RCC 7860 (cell line): ENCODE measurements around the gene YIPF4.
A peak's percentile ranks its signal among the peaks of the same experiment; 100 is the strongest.
"Not testable (repeated sequence)": the region's sequence is repeated elsewhere in the genome, so short reads cannot be mapped to it uniquely, and the experiment has no call there.

Experiments used
- DNase-seq: peaks from one replicate; pipeline ENCODE4 v3.0.0-alpha.2; 2015; ENCODE audit warnings: low spot score
- FAIRE-seq: peaks from 2 replicates; lab custom pipeline; 2012; peaks lifted over from hg19 to GRCh38; lab: Jason Lieb, UNC

The YIPF4 gene

GRCh38 chr2:32277674-32278477, at the start of gene YIPF4:
Gene YIPF4, plus strand, starts transcription at chr2:32277904. Its CDS starts 252 bp downstream, at chr2:32278156.
- FAIRE-seq: peak; percentile 76

DNA sequence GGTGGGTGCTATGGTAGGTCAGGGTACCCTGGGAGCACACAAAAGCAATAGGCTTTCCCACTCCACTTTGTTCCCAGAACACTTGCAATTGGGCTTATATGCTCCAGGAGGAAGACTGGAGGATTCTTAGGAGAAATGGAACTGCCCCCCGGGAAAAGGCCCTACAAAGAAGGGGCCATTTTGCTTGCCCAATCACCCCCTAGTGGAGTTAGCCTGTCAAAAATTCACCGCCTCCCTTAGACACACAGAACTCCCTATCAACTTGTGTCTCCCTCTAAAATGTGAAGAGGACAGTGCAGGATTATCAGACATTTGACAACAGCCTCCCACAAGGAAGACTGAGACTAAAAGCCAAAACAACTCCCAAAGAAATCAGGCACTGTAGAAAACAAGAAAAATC, 49.5 kb upstream of the YIPF4 start:
- DNase-seq (no peak), FAIRE-seq (no peak)

More at GRCh38 chr2:32277674-32278477, at the start of gene YIPF4:
- DNase-seq: peak; percentile 85

GRCh38 chr2:32229635-32230034, 48.1 kb upstream of the YIPF4 start:
- FAIRE-seq (no peak), DNase-seq (no peak)

DNA sequence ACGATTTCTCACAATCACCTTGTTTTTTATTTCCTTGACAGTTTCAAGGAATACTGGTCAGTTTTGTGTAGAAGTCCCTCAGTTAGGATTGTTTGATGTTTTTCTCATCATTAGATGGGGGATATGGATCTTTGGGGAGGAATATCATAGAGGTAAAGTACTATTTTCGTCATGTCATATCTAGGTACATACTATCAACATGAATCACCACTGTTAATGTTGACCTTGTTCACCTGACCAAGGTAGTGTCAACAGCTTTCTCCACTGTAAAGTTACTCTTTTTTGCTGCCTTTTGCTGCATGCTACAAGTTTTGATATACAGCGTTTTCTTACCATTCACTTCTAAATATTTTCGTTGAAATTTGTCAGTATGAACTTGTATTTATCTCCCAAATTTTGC, 45.7 kb upstream of the YIPF4 start:
- no peak for FAIRE-seq
- DNase-seq: no peak

DNA sequence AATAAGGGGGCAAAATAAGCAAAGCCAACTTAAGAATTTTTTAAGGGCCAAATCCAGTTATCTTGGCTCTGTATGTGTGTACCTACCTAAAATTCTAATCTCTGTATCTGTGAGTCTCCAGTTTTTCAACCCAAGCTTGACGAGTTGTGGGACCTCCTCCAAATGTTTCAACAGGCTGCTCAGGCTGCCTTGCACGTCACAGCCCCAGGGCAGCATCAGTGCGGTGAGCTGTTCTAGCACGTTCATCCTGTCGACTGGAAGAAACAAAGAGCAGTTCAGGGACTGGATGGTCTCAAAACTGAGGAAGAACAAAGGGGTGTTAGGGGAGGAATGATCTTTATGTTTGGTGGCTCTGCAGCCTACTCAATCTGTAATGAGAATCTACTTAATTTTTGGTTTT, 42.4 kb upstream of the YIPF4 start:
- DNase-seq: no peak

GRCh38 chr2:32237488-32237887, 40.2 kb upstream of the YIPF4 start:
- DNase-seq (no peak), FAIRE-seq (no peak)

More for the DNA sequence above, 42.4 kb upstream of the YIPF4 start:
- no peak for FAIRE-seq

DNA sequence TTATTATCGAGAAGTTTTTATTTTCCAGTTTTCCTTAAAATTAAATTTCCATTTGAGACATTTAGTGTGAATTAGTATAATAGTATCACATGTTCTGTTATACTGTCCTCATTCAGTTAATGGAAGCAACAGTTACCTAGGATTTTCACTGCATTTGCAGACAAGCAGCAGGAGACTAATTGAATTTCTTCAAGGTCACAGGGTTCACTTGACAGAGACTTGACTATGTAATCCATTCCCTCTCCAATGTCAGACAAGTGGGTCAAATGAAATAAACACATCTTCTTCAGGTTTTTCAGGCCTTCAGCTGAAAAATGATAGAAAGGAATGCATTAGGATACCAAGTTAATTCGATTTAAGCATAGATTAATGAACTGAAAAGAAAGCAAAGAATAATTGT, 39.7 kb upstream of the YIPF4 start:
- DNase-seq (no peak), FAIRE-seq (no peak)

DNA sequence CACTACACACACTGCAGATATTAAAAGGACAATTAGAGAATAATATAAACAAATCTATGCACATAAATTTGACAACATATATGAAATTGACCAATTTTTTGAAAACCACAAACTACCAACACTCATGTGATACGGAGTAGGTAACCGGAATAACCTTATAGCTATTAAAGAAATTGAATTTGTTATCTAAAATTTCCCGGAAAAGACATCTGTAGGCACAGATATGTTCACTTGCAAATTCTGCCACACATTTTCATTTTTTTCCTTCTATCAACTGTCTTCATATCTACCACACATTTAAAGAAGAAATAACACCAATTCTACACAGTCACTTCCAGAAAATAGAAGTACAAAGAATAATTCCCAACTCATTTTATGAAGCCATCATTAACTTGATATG, 35.4 kb upstream of the YIPF4 start:
- DNase-seq (no peak), FAIRE-seq (no peak)

GRCh38 chr2:32246911-32247310, 30.8 kb upstream of the YIPF4 start:
- no peak for FAIRE-seq
- no peak for DNase-seq

GRCh38 chr2:32248299-32248698, 29.4 kb upstream of the YIPF4 start:
- no peak for FAIRE-seq

DNA sequence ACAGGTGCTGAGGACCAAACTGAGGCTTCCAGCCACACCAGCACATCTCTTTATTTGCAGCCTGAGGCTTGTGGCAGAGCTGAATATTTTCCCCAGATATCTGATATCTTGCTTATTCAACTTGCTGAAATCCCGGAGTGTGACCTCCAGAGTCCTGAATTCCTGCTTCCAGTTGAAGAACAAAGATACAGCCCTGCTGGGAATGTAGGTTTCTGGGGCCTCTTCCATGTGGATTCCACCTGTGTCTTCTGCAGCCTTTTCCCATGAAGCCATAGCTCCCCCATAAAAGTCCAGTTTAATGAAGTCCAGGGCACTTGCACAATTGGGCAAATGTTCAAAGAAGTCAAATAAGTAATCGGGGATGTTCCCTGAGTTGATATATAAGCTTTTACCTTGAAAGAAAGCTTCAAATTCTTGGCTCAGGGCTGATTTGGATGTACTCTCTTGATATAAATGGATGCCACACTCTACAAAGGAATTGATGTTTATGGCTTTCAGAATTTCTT, 27.9 kb upstream of the YIPF4 start:
- FAIRE-seq (no peak), DNase-seq (no peak)

More at GRCh38 chr2:32248299-32248698, 29.4 kb upstream of the YIPF4 start:
- DNase-seq: no peak

- FAIRE-seq: no peak
- DNase-seq: no peak
Measured at GRCh38 chr2:32250290-32250689, 27.4 kb upstream of the YIPF4 start.

GRCh38 chr2:32258242-32258641, 19.5 kb upstream of the YIPF4 start:
- FAIRE-seq: no peak
- DNase-seq: no peak

- DNase-seq (no peak), FAIRE-seq (no peak)
Measured at GRCh38 chr2:32260376-32260775, 17.3 kb upstream of the YIPF4 start.

- FAIRE-seq (no peak), DNase-seq (no peak)
Measured at GRCh38 chr2:32262105-32262504, 15.6 kb upstream of the YIPF4 start.

GRCh38 chr2:32264422-32265105, 13.1 kb upstream of the YIPF4 start, which contains the start of gene NLRC4:
Gene NLRC4, minus strand, starts transcription at chr2:32264886. Its CDS starts 8,111 bp downstream, at chr2:32256775.
- DNase-seq (no peak), FAIRE-seq (no peak)

DNA sequence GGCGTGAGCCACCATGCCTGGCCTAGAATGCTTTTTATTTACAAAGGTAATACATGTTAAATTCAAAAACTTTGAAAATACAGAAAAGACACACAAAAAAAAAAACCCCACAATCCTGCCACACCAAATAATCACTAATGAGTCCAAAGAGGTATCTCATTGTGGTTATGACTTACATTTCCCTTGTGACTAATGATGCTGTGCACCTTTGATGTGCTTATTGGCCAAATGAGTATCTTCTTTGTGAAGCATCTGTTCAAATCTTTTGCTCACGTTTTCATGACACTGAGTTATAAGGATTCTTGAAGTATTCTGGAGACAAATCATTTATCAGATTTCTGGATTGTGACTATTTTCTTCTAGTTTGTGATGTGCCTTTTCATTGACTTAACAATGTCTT, 6.6 kb upstream of the YIPF4 start:
- DNase-seq (no peak), FAIRE-seq (no peak)

DNA sequence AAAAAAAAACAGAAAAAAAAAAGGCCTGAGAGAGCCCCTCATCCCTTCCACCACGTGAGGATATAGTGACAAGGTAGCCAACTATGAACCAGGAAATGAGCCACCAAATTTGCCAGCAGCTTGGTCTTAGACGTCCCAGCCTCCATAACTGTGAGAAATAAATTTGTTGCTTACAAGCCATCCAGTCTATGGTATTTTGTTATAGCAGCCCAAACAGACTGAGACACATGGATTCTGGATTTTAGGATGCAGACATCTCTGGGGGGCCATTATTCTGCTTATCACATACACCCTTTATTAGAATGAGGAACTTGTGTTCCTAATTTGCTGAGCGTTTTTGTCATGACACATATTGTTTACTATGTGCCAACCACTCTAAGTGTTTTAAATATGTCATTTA, 5.4 kb upstream of the YIPF4 start:
- no peak for DNase-seq

DNA sequence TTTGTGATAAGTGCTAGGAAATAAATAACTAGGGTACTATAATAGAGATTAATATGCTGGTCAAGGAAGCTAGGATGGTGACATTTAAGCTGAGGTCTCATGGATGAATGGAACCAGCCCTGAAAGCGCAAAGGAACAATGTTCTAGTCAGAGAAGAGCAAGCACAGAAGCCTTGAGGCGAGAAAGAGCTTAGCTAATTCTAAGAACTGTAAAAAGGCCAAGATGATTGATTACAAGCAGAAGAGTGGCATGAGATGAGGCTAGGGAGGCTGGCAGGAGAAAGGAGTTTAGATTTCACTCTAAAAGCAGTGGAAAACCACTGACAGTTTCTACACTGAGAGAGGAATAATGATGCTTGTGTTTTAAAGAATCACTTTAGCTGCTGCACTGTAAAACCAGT, 3.4 kb upstream of the YIPF4 start:
- no peak for FAIRE-seq
- DNase-seq: no peak

More for the DNA sequence above, 5.4 kb upstream of the YIPF4 start:
- FAIRE-seq: no peak

DNA sequence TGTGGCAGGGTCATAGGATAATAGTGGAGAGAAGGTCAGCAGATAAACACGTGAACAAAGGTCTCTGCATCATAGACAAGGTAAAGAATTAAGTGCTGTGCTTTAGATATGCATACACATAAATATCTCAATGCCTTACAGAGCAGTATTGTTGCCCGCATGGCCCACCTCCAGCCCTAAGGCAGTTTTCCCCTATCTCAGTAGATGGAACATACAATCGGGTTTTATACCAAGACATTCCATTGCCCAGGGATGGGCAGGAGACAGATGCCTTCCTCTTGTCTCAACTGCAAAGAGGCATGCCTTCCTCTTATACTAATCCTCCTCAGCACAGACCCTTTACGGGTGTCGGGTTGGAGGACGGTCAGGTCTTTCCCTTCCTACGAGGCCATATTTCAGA, 1.9 kb upstream of the YIPF4 start:
- DNase-seq, FAIRE-seq: not testable (repeated sequence)

GRCh38 chr2:32277363-32277673, 386 bp upstream of the YIPF4 start:
- FAIRE-seq (no peak), DNase-seq (no peak)

DNA sequence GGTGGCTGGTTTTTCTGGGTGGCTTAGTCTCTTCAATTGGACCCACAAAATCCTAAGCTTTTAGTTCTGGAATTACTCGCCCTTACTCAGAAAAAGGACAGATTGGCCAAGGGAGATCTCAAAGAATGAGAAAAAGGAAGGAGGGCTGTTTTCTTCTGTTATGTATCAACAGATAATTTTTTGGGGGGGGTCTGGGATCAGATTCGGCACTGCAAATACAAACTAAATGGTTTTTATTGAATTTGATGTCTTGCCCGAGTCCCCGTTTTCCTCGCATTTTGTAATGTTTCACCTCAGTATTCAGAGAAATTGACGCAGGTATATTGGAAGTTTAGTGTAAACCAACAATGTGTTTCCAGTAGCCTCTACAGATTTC, 762 bp downstream of the YIPF4 start:
- no peak for DNase-seq

More for the DNA sequence above, 762 bp downstream of the YIPF4 start:
- FAIRE-seq: no peak
